ENCODE measurements around the gene SPEF2. TPM values are rescaled to one million over a fixed set of nuclear protein-coding genes. Genes with fewer than 3 reads are reported as not detected.

The SPEF2 gene
- polyA plus RNA-seq, 1 donor (not counting 4 experiments of a cell fraction or from before 2014, with no cell fraction given), result 1.6 TPM

DNA sequence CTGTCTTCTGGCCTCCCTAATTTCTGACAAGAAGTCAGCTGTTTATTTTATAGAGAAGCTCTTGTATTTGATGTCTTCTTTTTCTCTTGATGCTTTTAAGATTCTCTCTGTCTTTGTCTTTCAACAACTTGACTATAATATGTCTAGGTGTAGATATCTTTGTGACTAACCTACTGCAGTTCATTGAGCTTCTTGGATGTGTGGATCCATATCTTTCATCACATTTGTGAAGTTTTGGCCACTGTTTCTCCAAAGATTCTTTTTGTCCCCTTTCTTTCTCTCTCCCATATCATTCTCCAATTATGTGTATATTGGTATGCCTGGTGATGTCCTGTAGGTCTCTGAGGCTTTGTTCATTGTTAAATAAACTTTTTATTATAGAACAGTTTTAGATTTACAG, 16.7 kb downstream of the SPEF2 start:
- Histone ChIP-seq H3K9me1 (ENCODE audit: control insufficient read depth, extremely low read depth, insufficient read depth, low read length) (no peaks in the 10 kb centered on the region), H3K4me1 (ENCODE audit: control insufficient read depth, extremely low read depth, insufficient read depth, low read length) (no peaks in the 10 kb centered on the region), H3K4me2 (ENCODE audit: control insufficient read depth, extremely low read depth, insufficient read depth, low read depth, low read length) (no peak overlapping the region), H3K4me3 (ENCODE audit: control insufficient read depth in 2 of 3, extremely low read depth in 1 of 3, insufficient read depth in 2 of 3, low read depth in 1 of 3, low read length in 3 of 3) (no peak overlapping the region), H3K27me3 (ENCODE audit: control insufficient read depth, extremely low read depth, insufficient read depth, low read length) (no peaks in the 10 kb centered on the region), H4K20me1 (ENCODE audit: control insufficient read depth, extremely low read depth, insufficient read depth, low read length) (no peaks in the 10 kb centered on the region), H3K36me3 (ENCODE audit: control insufficient read depth in 2 of 2, extremely low read depth in 1 of 2, insufficient read depth in 2 of 2, low read length in 2 of 2) (no peaks in the 10 kb centered on the region), H3K27ac (ENCODE audit: control insufficient read depth, insufficient read depth, low read length) (no peak overlapping the region), H3K9me3 (ENCODE audit: control insufficient read depth, low read depth, low read length) (no peaks in the 10 kb centered on the region), H3K9ac (ENCODE audit: control insufficient read depth, extremely low read depth, insufficient read depth, low read length) (no peak overlapping the region), H3K79me2 (ENCODE audit: control insufficient read depth, insufficient read depth, low read length) (no peaks in the 10 kb centered on the region), H2AFZ (ENCODE audit: control insufficient read depth, low read length) (no peak overlapping the region)
- dilution Hi-C loops (cut with MboI; ENCODE audit: extremely low pct_ligation_motif_present, low sequenced_read_pairs), result no loop called here
- TF ChIP-seq, protein P1, sequence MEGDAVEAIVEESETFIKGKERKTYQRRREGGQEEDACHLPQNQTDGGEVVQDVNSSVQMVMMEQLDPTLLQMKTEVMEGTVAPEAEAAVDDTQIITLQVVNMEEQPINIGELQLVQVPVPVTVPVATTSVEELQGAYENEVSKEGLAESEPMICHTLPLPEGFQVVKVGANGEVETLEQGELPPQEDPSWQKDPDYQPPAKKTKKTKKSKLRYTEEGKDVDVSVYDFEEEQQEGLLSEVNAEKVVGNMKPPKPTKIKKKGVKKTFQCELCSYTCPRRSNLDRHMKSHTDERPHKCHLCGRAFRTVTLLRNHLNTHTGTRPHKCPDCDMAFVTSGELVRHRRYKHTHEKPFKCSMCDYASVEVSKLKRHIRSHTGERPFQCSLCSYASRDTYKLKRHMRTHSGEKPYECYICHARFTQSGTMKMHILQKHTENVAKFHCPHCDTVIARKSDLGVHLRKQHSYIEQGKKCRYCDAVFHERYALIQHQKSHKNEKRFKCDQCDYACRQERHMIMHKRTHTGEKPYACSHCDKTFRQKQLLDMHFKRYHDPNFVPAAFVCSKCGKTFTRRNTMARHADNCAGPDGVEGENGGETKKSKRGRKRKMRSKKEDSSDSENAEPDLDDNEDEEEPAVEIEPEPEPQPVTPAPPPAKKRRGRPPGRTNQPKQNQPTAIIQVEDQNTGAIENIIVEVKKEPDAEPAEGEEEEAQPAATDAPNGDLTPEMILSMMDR (optimal IDR thresholded peaks at IDR 0.05 in 1 of 3, IDR thresholded peaks at IDR 0.05 in 1 of 3, conservative IDR thresholded peaks at IDR 0.05 in 1 of 3; ENCODE audit: extremely low read depth in 1 of 3, insufficient read depth in 2 of 3, low read length in 3 of 3), result no peak
- TF ChIP-seq EZH2 (IDR thresholded peaks at IDR 0.05; ENCODE audit: low read length), result no peak
- no peak for FAIRE-seq
- DNase-seq (ENCODE audit: low read depth, low spot score), result no peak

DNA sequence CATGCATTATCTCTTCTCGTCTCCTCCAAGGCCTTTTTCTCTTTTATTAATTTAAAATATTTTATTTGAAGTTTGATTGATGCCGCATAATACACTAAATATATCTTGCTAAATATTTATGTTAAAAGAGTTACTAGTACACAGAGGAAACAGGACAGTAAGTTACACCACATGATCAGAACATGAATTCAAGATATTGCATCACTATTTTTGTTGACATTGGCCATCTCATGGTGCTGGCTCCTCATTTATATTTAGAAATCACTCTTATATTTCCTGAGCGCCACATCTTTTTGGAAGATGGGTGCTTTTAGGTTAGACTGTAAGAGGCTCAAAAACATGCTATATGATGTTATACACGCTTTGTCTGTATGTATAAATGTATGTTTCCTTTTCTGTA, 23.0 kb downstream of the SPEF2 start:
- Histone ChIP-seq H3K4me1 (ENCODE audit: control insufficient read depth, extremely low read depth, insufficient read depth, low read length) (no peaks in the 10 kb centered on the region), H3K9ac (ENCODE audit: control insufficient read depth, extremely low read depth, insufficient read depth, low read length) (no peak overlapping the region), H3K4me3 (ENCODE audit: control insufficient read depth in 2 of 3, extremely low read depth in 1 of 3, insufficient read depth in 2 of 3, low read depth in 1 of 3, low read length in 3 of 3) (no peak overlapping the region), H3K36me3 (ENCODE audit: control insufficient read depth in 2 of 2, extremely low read depth in 1 of 2, insufficient read depth in 2 of 2, low read length in 2 of 2) (no peaks in the 10 kb centered on the region), H3K79me2 (ENCODE audit: control insufficient read depth, insufficient read depth, low read length) (no peaks in the 10 kb centered on the region), H3K9me3 (ENCODE audit: control insufficient read depth, low read depth, low read length) (no peaks in the 10 kb centered on the region), H4K20me1 (ENCODE audit: control insufficient read depth, extremely low read depth, insufficient read depth, low read length) (no peaks in the 10 kb centered on the region), H3K27me3 (ENCODE audit: control insufficient read depth, extremely low read depth, insufficient read depth, low read length) (no peaks in the 10 kb centered on the region), H2AFZ (ENCODE audit: control insufficient read depth, low read length) (no peak overlapping the region), H3K4me2 (ENCODE audit: control insufficient read depth, extremely low read depth, insufficient read depth, low read depth, low read length) (no peak overlapping the region), H3K9me1 (ENCODE audit: control insufficient read depth, extremely low read depth, insufficient read depth, low read length) (no peaks in the 10 kb centered on the region), H3K27ac (ENCODE audit: control insufficient read depth, insufficient read depth, low read length) (no peak overlapping the region)
- FAIRE-seq (no peak), DNase-seq (ENCODE audit: low read depth, low spot score) (no peak)
- TF ChIP-seq EZH2 (IDR thresholded peaks at IDR 0.05; ENCODE audit: low read length), result no peak
- TF ChIP-seq, protein P1 (optimal IDR thresholded peaks at IDR 0.05 in 1 of 3, IDR thresholded peaks at IDR 0.05 in 1 of 3, conservative IDR thresholded peaks at IDR 0.05 in 1 of 3; ENCODE audit: extremely low read depth in 1 of 3, insufficient read depth in 2 of 3, low read length in 3 of 3), result no peak
- dilution Hi-C loops (cut with MboI; ENCODE audit: extremely low pct_ligation_motif_present, low sequenced_read_pairs), result no loop called here
